ENCODE data around the gene AADAC.
"Not testable (repeated sequence)": the region's sequence is repeated elsewhere in the genome, so short reads cannot be mapped to it uniquely, and the experiment has no call there.

Gene AADAC

GRCh38 chr3:151813799-151814198 is at the start of gene AADAC:
TSS of gene AADAC (plus strand) at chr3:151814116. CDS start at chr3:151814163, 47 bp downstream.
- Histone ChIP-seq H3K9ac (ENCODE audit: low read depth in 1 of 2, low read length in 2 of 2) (peak within 1 kb of the TSS in 1 of 2 donors; percentile 15), H3K36me3 (ENCODE audit: control insufficient read depth in 1 of 2, insufficient read depth in 2 of 2, low read length in 2 of 2) (peaks cover 0 to 4% of the 10 kb centered on the region in 2 donors), H3K9me3 (ENCODE audit: control insufficient read depth in 1 of 2, low read length in 2 of 2) (peaks cover 0 to 3% of the 10 kb centered on the region in 2 donors), H3K27me3 (ENCODE audit: control insufficient read depth in 1 of 2, insufficient read depth in 2 of 2, low read length in 2 of 2) (no peaks in the 10 kb centered on the region), H3K4me3 (ENCODE audit: low read depth in 1 of 2, low read length in 2 of 2) (peak within 1 kb of the TSS; percentile 52 to 63), H3K27ac (ENCODE audit: low read depth, low read length) (no peak within 1 kb of the TSS), H3K4me1 (ENCODE audit: control insufficient read depth in 1 of 2, insufficient read depth in 2 of 2, low read length in 2 of 2) (peaks cover 0 to 4% of the 10 kb centered on the region in 2 donors)

GRCh38 chr3:151764699-151765098 is 49.2 kb upstream of the AADAC start:
- not testable (repeated sequence) for H3K4me1 ChIP-seq (ENCODE audit: control insufficient read depth in 1 of 2, insufficient read depth in 2 of 2, low read length in 2 of 2); H3K36me3 ChIP-seq (ENCODE audit: control insufficient read depth in 1 of 2, insufficient read depth in 2 of 2, low read length in 2 of 2); H3K27ac ChIP-seq (ENCODE audit: low read depth, low read length); H3K9ac ChIP-seq (ENCODE audit: low read depth in 1 of 2, low read length in 2 of 2); H3K27me3 ChIP-seq (ENCODE audit: control insufficient read depth in 1 of 2, insufficient read depth in 2 of 2, low read length in 2 of 2); H3K9me3 ChIP-seq (ENCODE audit: control insufficient read depth in 1 of 2, low read length in 2 of 2); H3K4me3 ChIP-seq (ENCODE audit: low read depth in 1 of 2, low read length in 2 of 2)

- H3K9me3 ChIP-seq (ENCODE audit: control insufficient read depth in 1 of 2, low read length in 2 of 2): no peaks in the 10 kb centered on the region
- H3K9ac ChIP-seq (ENCODE audit: low read depth in 1 of 2, low read length in 2 of 2): no peak overlapping the region
- no peak overlapping the region for H3K27ac ChIP-seq (ENCODE audit: low read depth, low read length)
- no peak overlapping the region for H3K4me3 ChIP-seq (ENCODE audit: low read depth in 1 of 2, low read length in 2 of 2)
- peaks cover 5 to 7% of the 10 kb centered on the region in 2 donors for H3K4me1 ChIP-seq (ENCODE audit: control insufficient read depth in 1 of 2, insufficient read depth in 2 of 2, low read length in 2 of 2)
- H3K27me3 ChIP-seq (ENCODE audit: control insufficient read depth in 1 of 2, insufficient read depth in 2 of 2, low read length in 2 of 2): no peaks in the 10 kb centered on the region
- no peaks in the 10 kb centered on the region for H3K36me3 ChIP-seq (ENCODE audit: control insufficient read depth in 1 of 2, insufficient read depth in 2 of 2, low read length in 2 of 2)
Measured at GRCh38 chr3:151765685-151766084, 48.2 kb upstream of the AADAC start.

- Histone ChIP-seq H3K9ac (ENCODE audit: low read depth in 1 of 2, low read length in 2 of 2) (no peak overlapping the region), H3K36me3 (ENCODE audit: control insufficient read depth in 1 of 2, insufficient read depth in 2 of 2, low read length in 2 of 2) (no peaks in the 10 kb centered on the region), H3K4me1 (ENCODE audit: control insufficient read depth in 1 of 2, insufficient read depth in 2 of 2, low read length in 2 of 2) (peaks cover 7 to 8% of the 10 kb centered on the region in 2 donors), H3K9me3 (ENCODE audit: control insufficient read depth in 1 of 2, low read length in 2 of 2) (no peaks in the 10 kb centered on the region), H3K27ac (ENCODE audit: low read depth, low read length) (no peak overlapping the region), H3K4me3 (ENCODE audit: low read depth in 1 of 2, low read length in 2 of 2) (no peak overlapping the region), H3K27me3 (ENCODE audit: control insufficient read depth in 1 of 2, insufficient read depth in 2 of 2, low read length in 2 of 2) (no peaks in the 10 kb centered on the region)
Measured at GRCh38 chr3:151766454-151766853, 47.5 kb upstream of the AADAC start.

- Histone ChIP-seq H3K9ac (ENCODE audit: low read depth in 1 of 2, low read length in 2 of 2) (no peak overlapping the region), H3K27ac (ENCODE audit: low read depth, low read length) (no peak overlapping the region), H3K27me3 (ENCODE audit: control insufficient read depth in 1 of 2, insufficient read depth in 2 of 2, low read length in 2 of 2) (no peaks in the 10 kb centered on the region), H3K4me1 (ENCODE audit: control insufficient read depth in 1 of 2, insufficient read depth in 2 of 2, low read length in 2 of 2) (peaks cover 7 to 8% of the 10 kb centered on the region in 2 donors), H3K36me3 (ENCODE audit: control insufficient read depth in 1 of 2, insufficient read depth in 2 of 2, low read length in 2 of 2) (no peaks in the 10 kb centered on the region), H3K9me3 (ENCODE audit: control insufficient read depth in 1 of 2, low read length in 2 of 2) (no peaks in the 10 kb centered on the region), H3K4me3 (ENCODE audit: low read depth in 1 of 2, low read length in 2 of 2) (no peak overlapping the region)
Measured at GRCh38 chr3:151768393-151768930, 45.5 kb upstream of the AADAC start.

- no peak overlapping the region for H3K27ac ChIP-seq (ENCODE audit: low read depth, low read length)
- no peak overlapping the region for H3K9ac ChIP-seq (ENCODE audit: low read depth in 1 of 2, low read length in 2 of 2)
- peaks cover 7 to 8% of the 10 kb centered on the region in 2 donors for H3K4me1 ChIP-seq (ENCODE audit: control insufficient read depth in 1 of 2, insufficient read depth in 2 of 2, low read length in 2 of 2)
- H3K4me3 ChIP-seq (ENCODE audit: low read depth in 1 of 2, low read length in 2 of 2): no peak overlapping the region
- no peaks in the 10 kb centered on the region for H3K36me3 ChIP-seq (ENCODE audit: control insufficient read depth in 1 of 2, insufficient read depth in 2 of 2, low read length in 2 of 2)
- no peaks in the 10 kb centered on the region for H3K27me3 ChIP-seq (ENCODE audit: control insufficient read depth in 1 of 2, insufficient read depth in 2 of 2, low read length in 2 of 2)
- no peaks in the 10 kb centered on the region for H3K9me3 ChIP-seq (ENCODE audit: control insufficient read depth in 1 of 2, low read length in 2 of 2)
Measured at GRCh38 chr3:151769175-151769574, 44.7 kb upstream of the AADAC start.

- Histone ChIP-seq H3K27me3 (ENCODE audit: control insufficient read depth in 1 of 2, insufficient read depth in 2 of 2, low read length in 2 of 2) (no peaks in the 10 kb centered on the region), H3K9me3 (ENCODE audit: control insufficient read depth in 1 of 2, low read length in 2 of 2) (no peaks in the 10 kb centered on the region), H3K4me3 (ENCODE audit: low read depth in 1 of 2, low read length in 2 of 2) (peak overlapping the region; percentile 65 to 67), H3K36me3 (ENCODE audit: control insufficient read depth in 1 of 2, insufficient read depth in 2 of 2, low read length in 2 of 2) (no peaks in the 10 kb centered on the region), H3K9ac (ENCODE audit: low read depth in 1 of 2, low read length in 2 of 2) (peak overlapping the region; percentile 48 to 67), H3K4me1 (ENCODE audit: control insufficient read depth in 1 of 2, insufficient read depth in 2 of 2, low read length in 2 of 2) (peaks cover 8 to 18% of the 10 kb centered on the region in 2 donors), H3K27ac (ENCODE audit: low read depth, low read length) (peak overlapping the region; percentile 33)
Measured at GRCh38 chr3:151770956-151771355, 43.0 kb upstream of the AADAC start.

GRCh38 chr3:151772825-151773480 is 41.0 kb upstream of the AADAC start:
- Histone ChIP-seq H3K4me3 (ENCODE audit: low read depth in 1 of 2, low read length in 2 of 2) (peak overlapping the region; percentile 55 to 65), H3K9ac (ENCODE audit: low read depth in 1 of 2, low read length in 2 of 2) (peak overlapping the region in 1 of 2 donors; percentile 9), H3K4me1 (ENCODE audit: control insufficient read depth in 1 of 2, insufficient read depth in 2 of 2, low read length in 2 of 2) (peaks cover 8 to 19% of the 10 kb centered on the region in 2 donors), H3K27ac (ENCODE audit: low read depth, low read length) (no peak overlapping the region), H3K27me3 (ENCODE audit: control insufficient read depth in 1 of 2, insufficient read depth in 2 of 2, low read length in 2 of 2) (no peaks in the 10 kb centered on the region), H3K9me3 (ENCODE audit: control insufficient read depth in 1 of 2, low read length in 2 of 2) (no peaks in the 10 kb centered on the region), H3K36me3 (ENCODE audit: control insufficient read depth in 1 of 2, insufficient read depth in 2 of 2, low read length in 2 of 2) (no peaks in the 10 kb centered on the region)

- Histone ChIP-seq H3K9ac (ENCODE audit: low read depth in 1 of 2, low read length in 2 of 2) (no peak overlapping the region), H3K4me1 (ENCODE audit: control insufficient read depth in 1 of 2, insufficient read depth in 2 of 2, low read length in 2 of 2) (peaks cover 6 to 16% of the 10 kb centered on the region in 2 donors), H3K9me3 (ENCODE audit: control insufficient read depth in 1 of 2, low read length in 2 of 2) (no peaks in the 10 kb centered on the region), H3K27ac (ENCODE audit: low read depth, low read length) (no peak overlapping the region), H3K36me3 (ENCODE audit: control insufficient read depth in 1 of 2, insufficient read depth in 2 of 2, low read length in 2 of 2) (no peaks in the 10 kb centered on the region), H3K4me3 (ENCODE audit: low read depth in 1 of 2, low read length in 2 of 2) (no peak overlapping the region), H3K27me3 (ENCODE audit: control insufficient read depth in 1 of 2, insufficient read depth in 2 of 2, low read length in 2 of 2) (no peaks in the 10 kb centered on the region)
Measured at GRCh38 chr3:151774235-151774634, 39.7 kb upstream of the AADAC start.

GRCh38 chr3:151774910-151775309 is 39.0 kb upstream of the AADAC start:
- Histone ChIP-seq H3K9ac (ENCODE audit: low read depth in 1 of 2, low read length in 2 of 2) (no peak overlapping the region), H3K27ac (ENCODE audit: low read depth, low read length) (no peak overlapping the region), H3K9me3 (ENCODE audit: control insufficient read depth in 1 of 2, low read length in 2 of 2) (no peaks in the 10 kb centered on the region), H3K4me3 (ENCODE audit: low read depth in 1 of 2, low read length in 2 of 2) (no peak overlapping the region), H3K4me1 (ENCODE audit: control insufficient read depth in 1 of 2, insufficient read depth in 2 of 2, low read length in 2 of 2) (peaks cover 4 to 15% of the 10 kb centered on the region in 2 donors), H3K36me3 (ENCODE audit: control insufficient read depth in 1 of 2, insufficient read depth in 2 of 2, low read length in 2 of 2) (no peaks in the 10 kb centered on the region), H3K27me3 (ENCODE audit: control insufficient read depth in 1 of 2, insufficient read depth in 2 of 2, low read length in 2 of 2) (no peaks in the 10 kb centered on the region)
